GM12878 (cell line): ENCODE data around the gene GARNL3. TPM values are rescaled to one million over a fixed set of nuclear protein-coding genes. Genes with fewer than 3 reads are reported as not detected.

ENCODE experiments used
- ATAC-seq: fragments of 200-7000 bp; cut with Tn5 transposase; 3 replicates; pipeline ENCODE4 v1.9.1; 2020; ENCODE audit warnings: mild to moderate bottlenecking, moderate library complexity
- BruUV-seq: library from RNA; stranded (reverse); fragments of 400-500 nt; replicated peaks from 2 replicates; lab custom pipeline; 2021; lab: Mats Ljungman, UMichigan
- CTCF ChIA-PET: fragments of 300-600 bp; sonication (Branson Sonifier 250); formaldehyde crosslinking; extraction: SDS; loops from one replicate; lab custom pipeline; 2021; ENCODE audit warnings: inconsistent platforms; lab: Yijun Ruan, JAX
- POLR2A ChIA-PET: fragments of 350-600 bp; formaldehyde crosslinking; extraction: SDS; loops from one replicate; lab custom pipeline; 2021; ENCODE audit warnings: inconsistent platforms; lab: Charles Lee
- RAD21 ChIA-PET: fragments of 300-600 bp; sonication (Branson Sonifier 250); formaldehyde crosslinking; loops from one replicate; lab custom pipeline; 2023; ENCODE audit warnings: antibody characterized with exemption; ENCODE audit not compliant: unreplicated experiment; lab: Charles Lee
- SMC1A ChIA-PET: fragments of 300-600 bp; sonication (Branson Sonifier 250); formaldehyde crosslinking; loops from one replicate; lab custom pipeline; 2023; ENCODE audit not compliant: unreplicated experiment, uncharacterized antibody; lab: Charles Lee
- DNase-seq: peaks from one replicate; pipeline ENCODE4 v3.0.0-alpha.2; 2011; ENCODE audit warnings: low read depth, low spot score
- FAIRE-seq: peaks from 3 replicates; lab custom pipeline; 2011; peaks lifted over from hg19 to GRCh38; lab: Jason Lieb, UNC
- H2AFZ ChIP-seq: 2 replicates; pipeline ENCODE4 v1.6.0; 2011; ENCODE audit warnings: low read depth, low read length, control low read depth; ENCODE audit not compliant: control insufficient read depth
- H3K27ac ChIP-seq: 2 replicates; pipeline ENCODE4 v1.5.1; 2011; ENCODE audit warnings: control low read depth; ENCODE audit not compliant: control insufficient read depth, insufficient read depth
- H3K27me3 ChIP-seq, 2 experiments: replicated peaks in 1 of 2; 2 replicates each; pipeline versions ENCODE4 v1.6.0 to v1.6.1; 2011; ENCODE audit warnings: low read length in 1 of 2; ENCODE audit not compliant: control insufficient read depth in 2 of 2, insufficient read depth in 2 of 2
- H3K36me3 ChIP-seq, 2 experiments: 2 replicates each; pipeline ENCODE4 v1.5.1; 2011; ENCODE audit warnings: low read length in 1 of 2; ENCODE audit not compliant: control insufficient read depth in 2 of 2, insufficient read depth in 2 of 2
- H3K4me1 ChIP-seq: 2 replicates; pipeline ENCODE4 v1.6.1; 2011; ENCODE audit warnings: mild to moderate bottlenecking, low read length, moderate library complexity, mixed read lengths; ENCODE audit not compliant: control insufficient read depth, insufficient read depth
- H3K4me2 ChIP-seq: 2 replicates; pipeline ENCODE4 v1.6.0; 2011; ENCODE audit warnings: control low read depth; ENCODE audit not compliant: control insufficient read depth, insufficient read depth
- H3K4me3 ChIP-seq: fragments of 200-600 bp; sonication (generic); 2 replicates; pipeline ENCODE4 v1.5.1; 2016
- H3K79me2 ChIP-seq: 2 replicates; pipeline ENCODE4 v1.6.0; 2011; ENCODE audit warnings: low read length; ENCODE audit not compliant: control insufficient read depth, insufficient read depth
- H3K9ac ChIP-seq: 2 replicates; pipeline ENCODE4 v1.8.0; 2011; ENCODE audit warnings: low read length, control low read depth, mixed read lengths; ENCODE audit not compliant: control insufficient read depth, insufficient read depth
- H3K9me3 ChIP-seq: replicated peaks from 3 replicates; pipeline ENCODE4 v1.5.1; 2011; ENCODE audit warnings: mild to moderate bottlenecking, low read length; ENCODE audit not compliant: control insufficient read depth, insufficient read depth
- H4K20me1 ChIP-seq: 2 replicates; pipeline ENCODE4 v1.6.0; 2011; ENCODE audit not compliant: control insufficient read depth, insufficient read depth
- BCL3 ChIP-seq: IDR thresholded peaks from 2 replicates; pipeline ENCODE4 v1.6.1; 2011; ENCODE audit warnings: borderline replicate concordance, low read depth, mild to moderate bottlenecking, moderate library complexity, low read length; ENCODE audit not compliant: insufficient read depth, poor library complexity, severe bottlenecking
- CREM ChIP-seq: IDR thresholded peaks from 2 replicates; pipeline ENCODE4 v1.6.1; 2014; ENCODE audit warnings: antibody characterized with exemption, low read depth
- ESRRA ChIP-seq: IDR thresholded peaks from 2 replicates; pipeline ENCODE4 v1.6.1; 2012; ENCODE audit warnings: mild to moderate bottlenecking, low read length, improper control_type of control experiment
- EZH2 ChIP-seq: IDR thresholded peaks from 2 replicates; pipeline ENCODE4 v1.6.1; 2012; ENCODE audit warnings: low read depth, mild to moderate bottlenecking, control low read depth, inconsistent platforms, low read length, borderline replicate concordance; ENCODE audit not compliant: control insufficient read depth
- KDM1A ChIP-seq: fragments of 200-600 bp; sonication (generic); IDR thresholded peaks from 2 replicates; pipeline ENCODE4 v1.6.1; 2016; ENCODE audit warnings: borderline replicate concordance
- LARP7 ChIP-seq: fragments of 450-650 bp; IDR thresholded peaks from 2 replicates; pipeline ENCODE4 v1.6.1; 2017; ENCODE audit warnings: mild to moderate bottlenecking
- NR2C1 ChIP-seq: fragments of 450-650 bp; IDR thresholded peaks from 2 replicates; pipeline ENCODE4 v1.6.1; 2017; ENCODE audit warnings: antibody characterized with exemption, mild to moderate bottlenecking, moderate library complexity
- NR2F1 ChIP-seq: fragments of 450-650 bp; conservative IDR thresholded peaks from 2 replicates; pipeline ENCODE4 v1.6.1; 2017; ENCODE audit warnings: mild to moderate bottlenecking
- NRF1 ChIP-seq: conservative IDR thresholded peaks from 2 replicates; pipeline ENCODE4 v1.6.1; 2011; ENCODE audit warnings: mild to moderate bottlenecking, low read depth, low read length, improper control_type of control experiment
- POLR2AphosphoS5 ChIP-seq: IDR thresholded peaks from 2 replicates; pipeline ENCODE4 v1.6.1; 2011; ENCODE audit warnings: mild to moderate bottlenecking, low read length, inconsistent platforms
- RCOR1 ChIP-seq: conservative IDR thresholded peaks from 2 replicates; pipeline ENCODE4 v1.6.1; 2012; ENCODE audit warnings: low read depth, low read length, improper control_type of control experiment
- RELB ChIP-seq: fragments of 450-650 bp; IDR thresholded peaks from 2 replicates; pipeline ENCODE4 v1.6.1; 2017; ENCODE audit warnings: low read depth, mild to moderate bottlenecking, moderate library complexity
- SPI1 ChIP-seq: IDR thresholded peaks from 2 replicates; pipeline ENCODE4 v1.6.1; 2011; ENCODE audit warnings: low read depth, mild to moderate bottlenecking, low read length, moderate library complexity, borderline replicate concordance; ENCODE audit not compliant: insufficient read depth
- SRF ChIP-seq, 2 experiments: IDR thresholded peaks; 2 replicates each; pipeline ENCODE4 v1.6.1; 2011; ENCODE audit warnings: low read depth in 2 of 2, low read length in 2 of 2, mild to moderate bottlenecking in 1 of 2, moderate library complexity in 1 of 2
- STAT3 ChIP-seq: IDR thresholded peaks from 2 replicates; pipeline ENCODE4 v1.6.1; 2011; ENCODE audit warnings: low read depth, low read length, improper control_type of control experiment
- ZNF207 ChIP-seq: fragments of 450-650 bp; IDR thresholded peaks from 2 replicates; pipeline ENCODE4 v1.6.1; 2014; ENCODE audit warnings: antibody characterized with exemption, mild to moderate bottlenecking, borderline replicate concordance
- ZNF592 ChIP-seq: fragments of 450-650 bp; IDR thresholded peaks from 2 replicates; pipeline ENCODE4 v1.6.1; 2017; ENCODE audit warnings: mild to moderate bottlenecking, moderate library complexity
- WGBS: methylation state at CpG from one replicate; pipeline ENCODE4 v1.1.6; 2016; ENCODE audit warnings: low lambda C conversion rate; ENCODE audit not compliant: insufficient replicate concordance, insufficient coverage; ENCODE audit errors: missing lambda C conversion rate; 5-methylcytosine and 5-hydroxymethylcytosine counted together
- in situ Hi-C: fragments of 300-500 bp; cut with MboI; formaldehyde crosslinking; loops from 9 replicates; pipeline ENCODE4 v1.14.3; 2018; ENCODE audit warnings: mixed read lengths
- intact Hi-C: fragments of 100-400 bp; cut with micrococcal nuclease; formaldehyde crosslinking; loops from one replicate; pipeline ENCODE4 v1.14.2; 2022; ENCODE audit not compliant: unreplicated experiment
- polyA plus RNA-seq, 11 experiments: library from polyadenylated mRNA; depleted of rRNA in 4 of 11; unstranded in 6 of 11; stranded (reverse) in 5 of 11; fragments of >200 nt; fragmentation: Nextera tagmentation in 4 of 11; fragmentation: Illumina TruSeq in 1 of 11; extraction: Ambion mirVana in 4 of 11; extraction: Trizol in 1 of 11; gene quantifications; 1 replicate in 1 of 11; 2 replicates in 10 of 11; pipeline versions ENCODE4 v1.2.1 to v1.2.3, GENCODE V29; 2011 to 2016; ENCODE audit warnings: inconsistent platforms in 2 of 11, missing spikeins in 2 of 11, low read depth in 1 of 11
- total RNA-seq, 4 experiments: library from RNA; depleted of rRNA in 3 of 4; stranded (reverse); fragments of >200 nt in 3 of 4; fragmentation: Illumina TruSeq in 1 of 4; extraction: Trizol in 1 of 4; gene quantifications; 2 replicates each; pipeline versions ENCODE4 v1.2.1 to v1.2.3, GENCODE V29; 2013 to 2021

The GARNL3 gene
- total and polyA plus RNA-seq, 10 of the 15 experiments (the other 5 are each of a cell fraction or from before 2014, with no cell fraction given), result 0.89 to 13.2 (median 6.3) TPM

- no peaks in the 10 kb centered on the region for H3K9me3 ChIP-seq
- peaks cover 27% of the 10 kb centered on the region for H3K4me1 ChIP-seq
- DNase-seq (no peak), FAIRE-seq (no peak), ATAC-seq (no peak)
- CTCF ChIA-PET, result interaction anchor here (1.2 to 2.6 kb wide), 2 partner anchors 8 to 174 kb away, joined by 6 to 9 read pairs; partner anchors contain the start of gene SLC2A8
- no peak overlapping the region for H3K4me2 ChIP-seq
- H3K36me3 ChIP-seq, result no peaks in the 10 kb centered on the region
- BruUV-seq, result no TSS peak
- SMC1A ChIA-PET, result interaction anchor here (1.6 kb wide), 1 partner anchor 65 kb away, joined by 3 read pairs; no protein-coding TSS in a partner anchor
- intact Hi-C loops, result no loop called here
- H3K27ac ChIP-seq, result no peak overlapping the region
- no peaks in the 10 kb centered on the region for H4K20me1 ChIP-seq
- 94% methylated on average over 15 of the region's 15 CpGs for WGBS
- H3K79me2 ChIP-seq, result no peaks in the 10 kb centered on the region
- no peak overlapping the region for H3K4me3 ChIP-seq
- RAD21 ChIA-PET, result interaction anchor here (1.0 kb wide), 1 partner anchor 175 kb away, joined by 3 read pairs; the partner anchor contains the start of gene SLC2A8
- POLR2A ChIA-PET, result no interaction called here
- no peak overlapping the region for H3K9ac ChIP-seq
- in situ Hi-C loops, result no loop called here
- H2AFZ ChIP-seq, result no peak overlapping the region
- peaks cover 0 to 2% of the 10 kb centered on the region in 2 experiments; a peak in 2 of 4 replicates for H3K27me3 ChIP-seq
- TF ChIP-seq NRF1 (no peak), SRF (IDR thresholded peaks at IDR 0.05; ENCODE audit: low read depth in 2 of 2, low read length in 2 of 2) (no peak), LARP7 (no peak), SPI1 (no peak), NR2F1 (no peak), BCL3 (no peak), ZNF207 (no peak), RCOR1 (no peak), ESRRA (no peak), EZH2 (no peak), CREM (no peak), NR2C1 (no peak), RELB (no peak), KDM1A (no peak), STAT3 (no peak), ZNF592 (no peak), POLR2AphosphoS5 (no peak)
These were observed 42.0 kb upstream of the GARNL3 start for GRCh38 chr9:127222388-127223095.
